ENCODE measurements around the gene SKAP2.

SKAP2 gene

GRCh38 chr7:26630361-26630760, 234.0 kb downstream of the SKAP2 start:
- no peak for DNase-seq

- DNase-seq: no peak
Measured at GRCh38 chr7:26629696-26630095, 234.7 kb downstream of the SKAP2 start.

GRCh38 chr7:26627891-26628341, 236.5 kb downstream of the SKAP2 start:
- DNase-seq: no peak

DNA sequence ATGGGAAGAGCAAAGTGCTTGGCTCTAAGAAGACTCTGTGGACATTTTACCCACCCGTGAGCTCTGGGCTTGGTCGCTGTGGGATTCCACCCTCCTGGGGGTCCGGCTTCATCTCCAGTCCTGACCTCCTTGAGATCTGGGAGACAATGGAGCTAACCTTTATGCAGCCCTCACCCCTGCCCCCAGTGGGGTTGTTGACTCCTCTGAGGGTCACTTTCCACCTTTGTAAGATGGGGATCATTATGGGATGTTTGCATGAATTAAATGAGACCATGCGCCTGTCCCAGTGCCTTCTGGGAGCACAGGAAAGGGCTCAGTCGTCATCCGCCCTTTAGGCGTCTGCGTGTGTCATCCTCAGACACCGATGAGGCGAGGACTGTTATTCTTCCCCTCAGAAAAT, 237.2 kb downstream of the SKAP2 start:
- no peak for DNase-seq

GRCh38 chr7:26626687-26627086, 237.7 kb downstream of the SKAP2 start:
- DNase-seq: no peak

DNA sequence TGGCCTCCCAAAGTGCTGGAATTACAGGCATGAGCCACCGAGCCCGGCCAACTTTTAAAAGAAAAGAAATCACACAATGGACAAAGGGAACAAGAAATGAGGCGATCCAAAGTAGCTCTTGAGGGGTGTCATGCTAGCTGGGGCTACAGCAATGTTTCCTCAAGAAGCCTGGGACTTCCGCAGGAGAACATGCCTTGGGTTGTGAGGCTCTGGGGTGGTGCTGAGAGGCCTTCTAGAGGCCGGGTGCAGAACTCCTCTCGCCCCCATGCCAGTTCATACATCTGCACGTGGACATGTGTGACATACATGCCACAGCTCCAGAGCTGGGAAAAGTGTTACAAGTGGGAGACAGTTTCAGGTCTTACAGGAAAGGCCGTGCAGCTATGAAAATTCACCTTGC, 238.2 kb downstream of the SKAP2 start:
- no peak for DNase-seq

DNA sequence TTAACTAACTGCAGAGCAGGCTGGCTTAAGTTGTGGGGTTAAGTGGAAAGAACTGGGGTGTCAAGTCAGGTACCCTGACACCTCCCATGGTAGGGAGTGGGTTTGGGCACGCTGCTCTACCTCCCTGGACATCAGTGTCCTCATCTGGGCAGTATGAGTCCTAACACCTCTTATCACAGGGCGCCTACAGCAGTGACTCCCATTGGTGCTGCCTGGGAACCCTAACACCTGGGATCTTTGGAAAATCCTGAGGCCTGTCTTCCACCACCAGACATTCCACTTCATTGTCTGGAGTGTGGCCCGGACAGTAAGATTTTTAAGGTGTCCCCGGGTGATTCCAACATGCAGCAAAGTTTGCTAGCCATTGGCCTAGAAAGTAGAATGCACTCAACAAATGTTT, 239.1 kb downstream of the SKAP2 start:
- DNase-seq: no peak

DNA sequence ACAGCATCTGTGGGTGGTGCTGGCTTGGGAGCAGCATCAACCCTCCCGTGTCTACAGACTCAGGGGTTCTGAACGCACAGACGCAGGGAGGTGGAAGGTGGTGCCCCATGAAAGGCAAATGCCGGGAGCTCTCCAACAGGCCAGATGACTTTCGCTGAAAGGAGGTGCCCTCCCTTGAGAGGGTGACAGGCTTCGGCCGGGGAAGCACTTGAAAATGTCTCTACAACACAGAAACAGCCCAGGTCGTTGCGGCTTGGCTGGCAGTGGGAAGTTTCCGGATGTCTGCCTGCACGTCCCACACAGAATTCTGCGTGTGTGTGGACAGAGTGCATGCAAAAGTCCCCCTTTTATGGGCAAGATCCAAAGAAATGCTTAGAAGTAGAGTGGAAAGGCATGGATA, 239.6 kb downstream of the SKAP2 start:
- no peak for DNase-seq

DNA sequence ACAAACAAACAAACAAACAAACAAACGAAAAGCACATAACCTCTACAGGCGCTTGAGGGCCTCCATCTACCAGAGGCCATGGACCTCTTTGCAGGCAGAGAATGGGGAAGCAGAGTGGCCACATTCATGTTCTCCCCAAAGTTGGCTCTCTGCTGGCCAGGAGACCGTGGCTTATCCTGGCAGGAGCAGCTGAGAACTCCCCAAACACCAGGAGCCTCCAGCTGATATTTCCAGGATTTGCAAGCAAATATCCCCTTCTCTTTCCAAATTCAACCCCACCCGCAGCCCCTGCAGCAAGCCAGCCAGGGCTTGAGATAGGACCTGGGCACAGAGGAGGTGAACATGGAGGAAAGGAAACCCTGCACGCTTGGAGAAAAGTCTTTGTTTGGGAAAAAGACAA, 240.0 kb downstream of the SKAP2 start:
- no peak for DNase-seq

DNA sequence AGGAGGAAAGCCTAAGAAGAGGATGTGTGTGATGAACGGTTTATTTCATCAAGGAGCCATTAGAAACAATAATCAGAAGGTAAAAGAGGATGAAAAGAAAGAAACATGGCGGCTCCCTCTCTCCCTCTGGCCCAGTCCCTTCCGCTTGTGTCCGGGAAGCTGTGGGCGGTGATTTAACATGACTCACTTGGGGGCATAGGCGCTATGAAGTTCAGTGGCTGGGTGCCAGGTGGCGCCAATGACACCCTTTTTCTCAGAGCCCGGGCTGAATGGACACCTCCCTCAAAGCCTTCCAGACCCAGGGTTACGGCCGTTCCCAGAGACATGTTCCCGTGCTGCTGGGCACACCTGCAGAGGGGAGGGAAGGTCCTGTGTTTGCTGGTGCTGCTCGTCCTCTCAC, 244.0 kb downstream of the SKAP2 start:
- DNase-seq: no peak

DNA sequence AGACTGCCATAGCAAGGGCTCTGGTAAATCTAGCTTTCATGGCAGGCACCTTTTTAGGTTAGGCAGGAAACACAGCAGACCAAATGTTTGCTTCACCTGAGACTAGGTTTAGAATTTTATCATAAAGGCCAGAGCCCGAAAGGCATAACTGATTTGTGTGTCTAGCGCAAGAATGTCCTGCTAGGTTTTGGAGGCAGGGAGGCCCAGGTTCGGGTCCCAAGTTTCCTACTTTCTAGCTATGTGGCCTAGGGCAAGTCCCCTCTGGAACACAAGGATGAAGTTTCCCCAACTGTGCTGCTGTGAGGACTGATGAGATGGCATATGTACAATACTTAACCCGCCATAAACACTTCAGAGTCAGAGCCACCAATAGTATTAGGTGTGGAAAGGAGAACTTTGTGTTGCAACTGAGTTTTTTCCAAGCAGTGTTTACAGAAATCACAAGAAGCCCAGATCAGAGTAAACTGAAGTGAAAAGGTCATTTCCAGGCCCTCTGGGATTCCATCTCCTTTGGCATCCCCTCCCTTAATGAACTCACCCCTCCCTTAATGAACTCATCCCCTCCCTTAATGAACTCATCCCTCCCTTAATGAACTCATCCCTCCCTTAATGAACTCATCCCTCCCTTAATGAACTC, 244.9 kb downstream of the SKAP2 start:
- DNase-seq: no peak

GRCh38 chr7:26618898-26619297, 245.5 kb downstream of the SKAP2 start:
- DNase-seq: no peak

GRCh38 chr7:26618449-26618848, 245.9 kb downstream of the SKAP2 start:
- DNase-seq: no peak
